Liver (tissue), 9 donors: ENCODE data around the gene RAD50. TPM values are rescaled to one million over a fixed set of nuclear protein-coding genes. Genes with fewer than 3 reads are reported as not detected.

Source experiments
- DNase-seq: peaks from one replicate; pipeline ENCODE4 v3.0.0-alpha.2; 2017; ENCODE audit warnings: low spot score
- H3K27ac ChIP-seq, 2 donors: one replicate each; pipeline ENCODE4 v1.7.0; 2013; ENCODE audit warnings: inconsistent platforms in 2 of 2, low read length in 2 of 2, control low read depth in 1 of 2, low read depth in 1 of 2, mild to moderate bottlenecking in 1 of 2
- H3K27me3 ChIP-seq, 4 donors: one replicate each; pipeline versions ENCODE4 v1.6.1 to v1.7.0; 2013; ENCODE audit warnings: low read length in 3 of 4, inconsistent platforms in 1 of 4, mild to moderate bottlenecking in 1 of 4, moderate library complexity in 1 of 4; ENCODE audit not compliant: control insufficient read depth in 4 of 4, insufficient read depth in 4 of 4
- H3K36me3 ChIP-seq, 4 donors: one replicate each; pipeline versions ENCODE4 v1.6.1 to v1.7.0; 2013; ENCODE audit warnings: low read length in 3 of 4, mild to moderate bottlenecking in 3 of 4, low read depth in 1 of 4, moderate library complexity in 1 of 4; ENCODE audit not compliant: control insufficient read depth in 4 of 4, insufficient read depth in 3 of 4
- H3K4me1 ChIP-seq, 4 donors: one replicate each; pipeline versions ENCODE4 v1.6.1 to v1.7.0; 2013; ENCODE audit warnings: low read length in 3 of 4, mild to moderate bottlenecking in 3 of 4, moderate library complexity in 1 of 4; ENCODE audit not compliant: control insufficient read depth in 4 of 4, insufficient read depth in 4 of 4
- H3K4me3 ChIP-seq, 3 donors: one replicate each; pipeline versions ENCODE4 v1.6.1 to v1.7.0; 2013; ENCODE audit warnings: low read length in 3 of 3, control low read depth in 1 of 3, low read depth in 1 of 3, mild to moderate bottlenecking in 1 of 3
- H3K9ac ChIP-seq, 2 donors: one replicate each; pipeline ENCODE4 v1.7.0; 2013; ENCODE audit warnings: low read length in 2 of 2, mild to moderate bottlenecking in 2 of 2, moderate library complexity in 2 of 2, control low read depth in 1 of 2, low read depth in 1 of 2
- H3K9me3 ChIP-seq, 4 donors: one replicate each; pipeline versions ENCODE4 v1.6.1 to v1.7.0; 2013; ENCODE audit warnings: low read length in 3 of 4; ENCODE audit not compliant: control insufficient read depth in 4 of 4
- ATF3 ChIP-seq: IDR thresholded peaks from 2 replicates; pipeline ENCODE4 v1.6.1; 2016; ENCODE audit warnings: antibody characterized with exemption
- EGR1 ChIP-seq, 2 donors: IDR thresholded peaks; 2 replicates each; pipeline ENCODE4 v1.6.1; 2016 to 2018; ENCODE audit warnings: antibody characterized with exemption in 2 of 2, low read depth in 2 of 2
- FOXA1 ChIP-seq: IDR thresholded peaks from 2 replicates; pipeline ENCODE4 v1.6.1; 2016; ENCODE audit warnings: antibody characterized with exemption
- FOXA2 ChIP-seq: IDR thresholded peaks from 2 replicates; pipeline ENCODE4 v1.6.1; 2016; ENCODE audit warnings: antibody characterized with exemption
- GABPA ChIP-seq, 2 donors: IDR thresholded peaks in 1 of 2; conservative IDR thresholded peaks in 1 of 2; 2 replicates each; pipeline ENCODE4 v1.6.1; 2016; ENCODE audit warnings: antibody characterized with exemption in 2 of 2, mild to moderate bottlenecking in 1 of 2, moderate library complexity in 1 of 2
- HNF4A ChIP-seq, 2 donors: conservative IDR thresholded peaks; 2 replicates each; pipeline ENCODE4 v1.6.1; 2016; ENCODE audit warnings: antibody characterized with exemption in 2 of 2, mild to moderate bottlenecking in 2 of 2
- HNF4G ChIP-seq: IDR thresholded peaks from 2 replicates; pipeline ENCODE4 v1.6.1; 2016; ENCODE audit warnings: antibody characterized with exemption
- JUND ChIP-seq, 2 donors: IDR thresholded peaks; 2 replicates each; pipeline ENCODE4 v1.6.1; 2016; ENCODE audit warnings: antibody characterized with exemption in 2 of 2
- MAX ChIP-seq: IDR thresholded peaks from 2 replicates; pipeline ENCODE4 v1.6.1; 2016; ENCODE audit warnings: antibody characterized with exemption
- NR2F2 ChIP-seq: IDR thresholded peaks from 2 replicates; pipeline ENCODE4 v1.6.1; 2016; ENCODE audit warnings: antibody characterized with exemption
- RAD21 ChIP-seq, 2 donors: IDR thresholded peaks; 2 replicates each; pipeline ENCODE4 v1.6.1; 2016; ENCODE audit warnings: antibody characterized with exemption in 2 of 2, mild to moderate bottlenecking in 2 of 2
- RXRA ChIP-seq, 2 donors: IDR thresholded peaks; 2 replicates each; pipeline ENCODE4 v1.6.1; 2017 to 2018; ENCODE audit warnings: antibody characterized with exemption in 2 of 2, mild to moderate bottlenecking in 1 of 2
- SP1 ChIP-seq: IDR thresholded peaks from 2 replicates; pipeline ENCODE4 v1.6.1; 2018; ENCODE audit warnings: antibody characterized with exemption, mild to moderate bottlenecking
- TAF1 ChIP-seq: conservative IDR thresholded peaks from 2 replicates; pipeline ENCODE4 v1.6.1; 2016; ENCODE audit warnings: antibody characterized with exemption, mild to moderate bottlenecking
- YY1 ChIP-seq: IDR thresholded peaks from 2 replicates; pipeline ENCODE4 v1.6.1; 2016; ENCODE audit warnings: antibody characterized with exemption, mild to moderate bottlenecking
- WGBS: extraction: QIAGEN DNeasy Blood & Tissue Kit; methylation state at CpG from one replicate; pipeline ENCODE4 v1.1.7; 2013; 5-methylcytosine and 5-hydroxymethylcytosine counted together
- polyA plus RNA-seq, 2 donors: library from polyadenylated mRNA; stranded (reverse) in 1 of 2; unstranded in 1 of 2; fragments of 200-250 nt in 1 of 2; fragments of >200 nt in 1 of 2; fragmentation: Nextera tagmentation in 1 of 2; extraction: Ambion mirVana in 1 of 2; gene quantifications; one replicate each; pipeline versions ENCODE4 v1.2.1 to v1.2.3, GENCODE V29; 2013 to 2015
- total RNA-seq, 2 donors: library from RNA; depleted of rRNA; stranded (reverse); fragments of >200 nt; gene quantifications; one replicate each; pipeline ENCODE4 v1.2.3, GENCODE V29; 2014
- TF ChIP-seq, protein P1 (sequence below): IDR thresholded peaks from 2 replicates; pipeline ENCODE4 v1.6.1; 2016; ENCODE audit warnings: antibody characterized with exemption
- TF ChIP-seq, protein P2 (sequence below): IDR thresholded peaks from 2 replicates; pipeline ENCODE4 v1.6.1; 2016; ENCODE audit warnings: antibody characterized with exemption, mild to moderate bottlenecking
- donor health status: healthy.
- donor health status: healthy.
- donor health status: healthy.
- donor health status: healthy.
- donor health status: healthy.

The RAD50 gene
- total and polyA plus RNA-seq, 4 donors, result 6.1 to 18.7 (median 14.9) TPM

DNA sequence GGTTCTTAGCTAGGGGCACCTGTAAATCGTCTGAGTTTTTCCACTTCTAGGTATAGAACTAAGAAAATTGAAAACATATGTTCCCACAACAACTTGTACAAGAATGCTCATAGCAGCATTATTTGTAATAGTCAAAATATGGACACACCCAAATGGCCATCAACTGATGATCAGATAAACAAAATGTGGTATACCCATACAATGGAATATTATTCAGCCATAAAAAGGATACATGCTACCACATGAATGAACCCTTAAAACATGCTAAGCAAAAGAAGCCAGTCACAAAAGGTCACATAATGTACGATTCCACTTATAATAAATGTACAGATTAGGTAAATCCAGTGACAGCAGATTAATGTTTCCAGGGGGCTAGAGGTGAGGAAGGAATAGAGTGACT, 55.2 kb downstream of the RAD50 start:
- Histone ChIP-seq H3K9ac (no peak overlapping the region), H3K4me3 (no peak overlapping the region), H3K36me3 (peaks cover 7 to 55% (median 32%) of the 10 kb centered on the region in 4 donors), H3K9me3 (no peaks in the 10 kb centered on the region), H3K4me1 (no peaks in the 10 kb centered on the region), H3K27me3 (no peaks in the 10 kb centered on the region), H3K27ac (no peak overlapping the region)
- 96% methylated on average over 2 of the region's 2 CpGs for WGBS
- no peak for TF ChIP-seq TAF1
- TF ChIP-seq FOXA1, result no peak
- no peak for TF ChIP-seq RAD21 (IDR thresholded peaks at IDR 0.05)
- no peak for TF ChIP-seq HNF4G
- TF ChIP-seq HNF4A (conservative IDR thresholded peaks at IDR 0.05), result no peak
- no peak for TF ChIP-seq EGR1 (IDR thresholded peaks at IDR 0.05; ENCODE audit: low read depth in 2 of 2)
- TF ChIP-seq MAX, result no peak
- no peak for TF ChIP-seq YY1
- TF ChIP-seq, protein P1, sequence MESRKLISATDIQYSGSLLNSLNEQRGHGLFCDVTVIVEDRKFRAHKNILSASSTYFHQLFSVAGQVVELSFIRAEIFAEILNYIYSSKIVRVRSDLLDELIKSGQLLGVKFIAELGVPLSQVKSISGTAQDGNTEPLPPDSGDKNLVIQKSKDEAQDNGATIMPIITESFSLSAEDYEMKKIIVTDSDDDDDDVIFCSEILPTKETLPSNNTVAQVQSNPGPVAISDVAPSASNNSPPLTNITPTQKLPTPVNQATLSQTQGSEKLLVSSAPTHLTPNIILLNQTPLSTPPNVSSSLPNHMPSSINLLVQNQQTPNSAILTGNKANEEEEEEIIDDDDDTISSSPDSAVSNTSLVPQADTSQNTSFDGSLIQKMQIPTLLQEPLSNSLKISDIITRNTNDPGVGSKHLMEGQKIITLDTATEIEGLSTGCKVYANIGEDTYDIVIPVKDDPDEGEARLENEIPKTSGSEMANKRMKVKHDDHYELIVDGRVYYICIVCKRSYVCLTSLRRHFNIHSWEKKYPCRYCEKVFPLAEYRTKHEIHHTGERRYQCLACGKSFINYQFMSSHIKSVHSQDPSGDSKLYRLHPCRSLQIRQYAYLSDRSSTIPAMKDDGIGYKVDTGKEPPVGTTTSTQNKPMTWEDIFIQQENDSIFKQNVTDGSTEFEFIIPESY, result no peak
- no peak for TF ChIP-seq SP1
- no peak for TF ChIP-seq GABPA (IDR thresholded peaks at IDR 0.05 in 1 of 2, conservative IDR thresholded peaks at IDR 0.05 in 1 of 2)
- TF ChIP-seq RXRA (IDR thresholded peaks at IDR 0.05), result no peak
- TF ChIP-seq ATF3, result no peak
- no peak for DNase-seq

DNA sequence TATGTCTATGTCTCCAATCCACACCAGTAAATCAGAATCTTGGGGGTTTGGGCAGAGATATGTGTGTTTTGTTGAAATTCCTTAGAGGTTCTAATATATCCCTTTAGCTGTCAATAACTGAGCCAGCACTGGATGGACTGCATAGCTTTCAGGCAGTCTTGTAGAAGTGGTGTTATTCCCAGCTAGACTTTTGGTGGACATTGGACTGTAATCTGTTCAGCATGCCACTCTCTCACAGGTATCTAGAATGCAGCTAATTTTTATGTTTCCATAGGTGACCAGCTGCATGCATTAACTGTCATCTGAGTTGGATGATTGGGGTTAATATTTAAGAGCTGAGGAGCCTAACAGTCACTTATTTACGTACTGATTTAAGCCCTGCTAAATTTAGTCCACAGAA, 56.1 kb downstream of the RAD50 start:
- H3K9me3 ChIP-seq, result no peaks in the 10 kb centered on the region
- no peak overlapping the region for H3K9ac ChIP-seq
- WGBS, result 90% methylated on average over 1 of the region's 1 CpG
- H3K27ac ChIP-seq, result no peak overlapping the region
- peaks cover 7 to 59% (median 36%) of the 10 kb centered on the region in 4 donors for H3K36me3 ChIP-seq
- DNase-seq, result no peak
- H3K4me3 ChIP-seq, result no peak overlapping the region
- H3K27me3 ChIP-seq, result no peaks in the 10 kb centered on the region
- TF ChIP-seq, protein P2, sequence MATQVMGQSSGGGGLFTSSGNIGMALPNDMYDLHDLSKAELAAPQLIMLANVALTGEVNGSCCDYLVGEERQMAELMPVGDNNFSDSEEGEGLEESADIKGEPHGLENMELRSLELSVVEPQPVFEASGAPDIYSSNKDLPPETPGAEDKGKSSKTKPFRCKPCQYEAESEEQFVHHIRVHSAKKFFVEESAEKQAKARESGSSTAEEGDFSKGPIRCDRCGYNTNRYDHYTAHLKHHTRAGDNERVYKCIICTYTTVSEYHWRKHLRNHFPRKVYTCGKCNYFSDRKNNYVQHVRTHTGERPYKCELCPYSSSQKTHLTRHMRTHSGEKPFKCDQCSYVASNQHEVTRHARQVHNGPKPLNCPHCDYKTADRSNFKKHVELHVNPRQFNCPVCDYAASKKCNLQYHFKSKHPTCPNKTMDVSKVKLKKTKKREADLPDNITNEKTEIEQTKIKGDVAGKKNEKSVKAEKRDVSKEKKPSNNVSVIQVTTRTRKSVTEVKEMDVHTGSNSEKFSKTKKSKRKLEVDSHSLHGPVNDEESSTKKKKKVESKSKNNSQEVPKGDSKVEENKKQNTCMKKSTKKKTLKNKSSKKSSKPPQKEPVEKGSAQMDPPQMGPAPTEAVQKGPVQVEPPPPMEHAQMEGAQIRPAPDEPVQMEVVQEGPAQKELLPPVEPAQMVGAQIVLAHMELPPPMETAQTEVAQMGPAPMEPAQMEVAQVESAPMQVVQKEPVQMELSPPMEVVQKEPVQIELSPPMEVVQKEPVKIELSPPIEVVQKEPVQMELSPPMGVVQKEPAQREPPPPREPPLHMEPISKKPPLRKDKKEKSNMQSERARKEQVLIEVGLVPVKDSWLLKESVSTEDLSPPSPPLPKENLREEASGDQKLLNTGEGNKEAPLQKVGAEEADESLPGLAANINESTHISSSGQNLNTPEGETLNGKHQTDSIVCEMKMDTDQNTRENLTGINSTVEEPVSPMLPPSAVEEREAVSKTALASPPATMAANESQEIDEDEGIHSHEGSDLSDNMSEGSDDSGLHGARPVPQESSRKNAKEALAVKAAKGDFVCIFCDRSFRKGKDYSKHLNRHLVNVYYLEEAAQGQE, result no peak
- TF ChIP-seq GABPA (IDR thresholded peaks at IDR 0.05 in 1 of 2, conservative IDR thresholded peaks at IDR 0.05 in 1 of 2), result no peak
- TF ChIP-seq MAX, result no peak
- TF ChIP-seq ATF3, result no peak
- TF ChIP-seq FOXA1, result no peak
- no peak for TF ChIP-seq EGR1 (IDR thresholded peaks at IDR 0.05; ENCODE audit: low read depth in 2 of 2)
- TF ChIP-seq JUND (IDR thresholded peaks at IDR 0.05), result no peak
- no peak for TF ChIP-seq SP1
- TF ChIP-seq FOXA2, result no peak
- no peak for TF ChIP-seq HNF4G
- TF ChIP-seq NR2F2, result no peak
- TF ChIP-seq RXRA (IDR thresholded peaks at IDR 0.05), result no peak
- no peaks in the 10 kb centered on the region for H3K4me1 ChIP-seq
